Neutrophil (primary cell): ENCODE data around the gene AARSD1.

Source experiments
- H3K27ac ChIP-seq: fragments of 200-600 bp; sonication (generic); 2 replicates; pipeline ENCODE4 v1.5.1; 2016; ENCODE audit warnings: mild to moderate bottlenecking, moderate library complexity
- H3K27me3 ChIP-seq: fragments of 200-600 bp; sonication (generic); 2 replicates; pipeline ENCODE4 v1.6.0; 2016; ENCODE audit warnings: mild to moderate bottlenecking
- H3K36me3 ChIP-seq: fragments of 200-600 bp; sonication (generic); 2 replicates; pipeline ENCODE4 v1.5.1; 2017
- H3K4me1 ChIP-seq, 2 experiments: fragments of 200-600 bp in 1 of 2; sonication (generic) in 1 of 2; 1 replicate in 1 of 2; 2 replicates in 1 of 2; pipeline versions ENCODE4 v1.5.1 to v1.6.1; 2013 to 2016; ENCODE audit warnings: low read depth in 1 of 2, low read length in 1 of 2, mild to moderate bottlenecking in 1 of 2, moderate library complexity in 1 of 2; ENCODE audit not compliant: control insufficient read depth in 1 of 2, insufficient read depth in 1 of 2
- H3K4me3 ChIP-seq, 2 experiments: fragments of 200-600 bp in 1 of 2; sonication (generic) in 1 of 2; 1 replicate in 1 of 2; 2 replicates in 1 of 2; pipeline ENCODE4 v1.5.1; 2013 to 2016; ENCODE audit warnings: low read depth in 1 of 2, low read length in 1 of 2, mild to moderate bottlenecking in 1 of 2, moderate library complexity in 1 of 2
- H3K9me3 ChIP-seq: fragments of 200-600 bp; sonication (generic); 2 replicates; pipeline ENCODE4 v1.5.1; 2016
- CTCF ChIP-seq: fragments of 200-600 bp; sonication (generic); IDR thresholded peaks from 2 replicates; pipeline ENCODE4 v1.5.1; 2016; ENCODE audit warnings: antibody characterized with exemption

Gene AARSD1

GRCh38 chr17:42992872-42993271 is 28.6 kb upstream of the AARSD1 start:
- TF ChIP-seq CTCF: no peak
- Histone ChIP-seq H3K4me3 (no peak overlapping the region), H3K9me3 (no peaks in the 10 kb centered on the region), H3K36me3 (peaks cover 68% of the 10 kb centered on the region), H3K4me1 (peaks cover 7 to 8% of the 10 kb centered on the region in 2 experiments), H3K27me3 (no peaks in the 10 kb centered on the region), H3K27ac (no peak overlapping the region)

- Histone ChIP-seq H3K4me3 (no peak overlapping the region), H3K4me1 (peaks cover 0 to 4% of the 10 kb centered on the region in 2 experiments), H3K27me3 (no peaks in the 10 kb centered on the region), H3K36me3 (peaks cover 81% of the 10 kb centered on the region), H3K9me3 (no peaks in the 10 kb centered on the region), H3K27ac (no peak overlapping the region)
- TF ChIP-seq CTCF: no peak
These were observed 27.2 kb upstream of the AARSD1 start for GRCh38 chr17:42991471-42991870.

- H3K4me3 ChIP-seq: no peak overlapping the region
- TF ChIP-seq CTCF: no peak
- H3K27me3 ChIP-seq: no peaks in the 10 kb centered on the region
- peaks cover 81% of the 10 kb centered on the region for H3K36me3 ChIP-seq
- no peaks in the 10 kb centered on the region for H3K9me3 ChIP-seq
- H3K4me1 ChIP-seq: peaks cover 13 to 19% of the 10 kb centered on the region in 2 experiments
- no peak overlapping the region for H3K27ac ChIP-seq
These were observed 25.7 kb upstream of the AARSD1 start for GRCh38 chr17:42989726-42990652.

GRCh38 chr17:42989141-42989540 is 24.9 kb upstream of the AARSD1 start:
- Histone ChIP-seq H3K4me3 (no peak overlapping the region), H3K27me3 (no peaks in the 10 kb centered on the region), H3K36me3 (peaks cover 75% of the 10 kb centered on the region), H3K27ac (no peak overlapping the region), H3K9me3 (no peaks in the 10 kb centered on the region), H3K4me1 (peaks cover 22 to 27% of the 10 kb centered on the region in 2 experiments)
- no peak for TF ChIP-seq CTCF

- Histone ChIP-seq H3K9me3 (no peaks in the 10 kb centered on the region), H3K4me3 (peak overlapping the region; percentile 37 to 45), H3K27ac (peak overlapping the region; percentile 92), H3K36me3 (peaks cover 37% of the 10 kb centered on the region), H3K4me1 (peaks cover 56 to 57% of the 10 kb centered on the region in 2 experiments), H3K27me3 (no peaks in the 10 kb centered on the region)
- peak; percentile 56 for TF ChIP-seq CTCF
These were observed 21.0 kb upstream of the AARSD1 start for GRCh38 chr17:42985225-42985624.
